Measurements from ENCODE around the gene TMC1.
"Not testable (repeated sequence)": the region's sequence is repeated elsewhere in the genome, so short reads cannot be mapped to it uniquely, and the experiment has no call there.

TMC1 gene

DNA sequence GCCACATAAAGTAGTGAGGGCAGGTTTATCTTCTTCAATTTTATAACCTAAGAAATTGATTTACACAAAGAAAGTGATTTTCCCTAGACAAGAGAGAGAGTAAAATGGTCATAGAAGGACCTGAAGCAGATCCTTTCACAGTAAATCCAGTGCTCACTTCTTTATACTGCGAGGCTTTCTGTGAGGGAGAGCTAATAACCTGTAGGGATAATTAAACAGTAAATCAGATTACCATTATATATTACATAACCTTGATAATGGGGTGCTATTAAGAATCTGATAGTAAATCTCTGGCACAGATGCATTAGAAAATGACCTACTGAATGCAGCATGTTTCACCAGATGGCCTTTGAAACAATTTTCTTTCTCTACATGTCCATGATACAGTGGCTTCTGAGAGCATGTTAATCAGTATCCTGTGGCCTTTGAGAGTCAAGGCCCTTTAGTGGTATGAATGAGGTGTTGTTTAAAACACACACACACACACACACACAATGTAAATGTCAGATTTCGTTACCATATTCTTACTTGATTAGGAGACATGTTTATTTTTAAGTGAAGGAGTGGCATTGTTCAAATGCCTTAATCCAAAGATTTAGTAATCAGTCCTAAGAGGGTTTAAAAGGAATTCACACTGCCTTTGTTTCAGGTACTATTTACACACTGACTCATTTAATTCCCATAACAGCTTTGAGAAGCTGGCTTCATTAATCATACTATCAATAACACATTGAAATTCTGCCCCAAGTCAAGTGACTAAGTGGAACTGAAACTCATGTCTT, 306.7 kb downstream of the TMC1 start:
- no peak for DNase-seq

DNA sequence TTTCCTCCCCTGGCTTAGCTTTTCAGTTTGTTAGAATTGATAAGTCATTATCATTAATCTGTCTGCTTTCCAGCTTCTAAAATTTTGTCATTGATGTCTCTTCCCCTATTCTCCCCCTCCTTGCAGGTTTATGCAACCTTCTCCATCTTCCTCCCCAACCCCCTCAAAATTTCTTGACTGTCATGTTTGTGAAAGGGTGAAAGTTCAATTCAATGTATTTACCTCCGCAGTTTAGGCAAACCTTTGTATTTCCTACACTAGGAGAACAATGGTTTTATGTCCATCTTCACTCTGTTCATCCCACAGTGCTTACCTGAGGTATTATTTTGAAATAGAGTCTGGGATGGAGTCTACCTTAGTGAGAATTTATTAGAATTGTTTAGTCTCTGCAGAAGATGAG, 313.6 kb downstream of the TMC1 start:
- DNase-seq, result no peak

DNA sequence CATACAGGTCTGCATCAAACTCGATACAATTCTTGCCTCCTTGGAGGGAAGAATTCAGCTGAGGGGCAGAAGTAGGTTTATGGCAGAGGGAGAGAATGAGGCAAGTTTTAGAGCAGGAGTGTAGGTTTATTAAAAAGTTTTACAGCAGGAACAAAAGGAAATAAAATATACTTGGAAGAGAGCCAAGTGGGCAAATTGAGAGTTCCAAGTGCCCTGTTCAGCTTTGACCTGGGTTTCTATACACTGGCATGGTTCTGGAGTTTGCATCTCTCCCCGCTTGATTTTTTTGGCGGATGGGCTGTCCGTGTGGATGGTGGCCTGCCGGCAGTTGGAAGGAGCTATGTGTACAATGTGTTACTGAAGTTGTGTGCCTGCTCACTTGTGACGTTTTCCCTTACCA, 315.4 kb downstream of the TMC1 start:
- DNase-seq, result no peak

DNA sequence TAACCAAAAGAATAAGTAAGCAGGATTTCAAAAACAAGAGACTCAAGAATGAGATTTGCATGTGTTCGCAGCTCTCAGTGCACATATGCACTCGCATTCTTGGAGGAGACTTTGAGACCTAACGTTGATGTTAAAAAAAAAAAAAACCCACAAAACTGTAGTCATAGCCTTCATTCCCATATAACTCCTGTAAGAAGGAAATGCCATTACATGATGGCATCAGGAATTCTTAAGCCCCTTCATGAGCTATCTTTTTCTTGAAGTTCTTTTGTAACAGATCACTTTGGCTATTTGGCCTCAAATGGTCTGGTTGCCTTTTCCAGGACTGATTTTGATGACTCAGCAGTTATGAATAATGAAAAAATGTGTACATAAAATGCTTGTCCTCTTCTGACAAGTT, 317.7 kb downstream of the TMC1 start:
- DNase-seq, result no peak

DNA sequence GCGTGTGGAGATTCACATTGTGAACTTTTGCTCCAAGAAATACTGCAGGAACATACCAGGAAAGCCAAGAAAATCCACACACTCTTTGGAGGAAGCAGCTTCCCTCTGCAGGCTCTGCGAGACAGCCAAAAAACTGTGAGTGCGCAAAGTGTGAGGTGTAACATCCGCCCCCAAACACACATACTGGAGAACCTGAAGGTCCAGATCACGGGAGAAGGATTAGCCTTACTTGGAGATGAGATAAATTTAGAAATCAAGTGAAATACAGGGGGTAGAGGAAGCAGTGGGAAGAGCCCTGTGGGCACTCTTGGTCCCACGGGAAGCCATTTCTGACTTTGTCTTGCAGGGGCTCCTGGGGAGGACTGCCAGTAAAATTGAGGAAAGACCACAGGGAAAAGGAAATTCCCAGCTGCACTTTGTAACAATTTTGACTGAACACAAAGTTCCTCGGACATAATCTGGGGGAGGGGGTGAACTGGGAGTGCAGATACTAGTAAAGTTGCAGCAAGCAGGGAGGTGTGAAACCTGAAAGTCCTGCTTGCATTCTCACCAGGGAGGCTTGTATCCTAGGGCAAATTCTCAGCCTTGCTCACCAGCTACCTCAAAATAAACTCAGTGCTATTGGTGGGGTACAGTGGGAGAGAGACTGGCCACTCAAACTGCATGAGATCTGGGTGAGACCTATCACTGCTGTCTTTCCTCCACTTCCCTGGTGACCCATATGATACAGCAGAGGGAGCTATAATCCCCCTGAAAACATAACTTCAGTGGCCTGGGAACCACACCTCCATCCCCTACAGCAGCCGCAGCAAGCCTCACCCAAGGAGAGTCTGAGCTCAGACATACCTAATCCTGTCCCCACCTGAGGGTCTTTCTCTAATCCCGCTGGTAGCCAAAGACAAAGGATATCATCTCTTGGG, 322.4 kb downstream of the TMC1 start:
- no peak for DNase-seq

DNA sequence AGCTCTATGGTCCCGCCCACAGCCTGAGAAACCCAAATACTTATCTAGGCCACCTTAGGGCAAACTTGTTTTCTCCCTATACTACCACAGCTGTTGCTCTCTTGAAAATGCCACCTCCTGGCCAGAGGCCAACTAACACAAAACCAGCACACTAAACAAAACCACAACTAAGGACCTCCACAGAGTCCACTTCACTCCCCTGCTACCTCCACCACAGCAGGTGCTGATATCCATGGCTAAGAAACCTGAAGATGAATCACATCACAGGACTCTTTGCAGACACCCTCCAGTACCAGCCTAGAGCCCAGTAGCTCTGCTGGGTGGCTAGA, 323.0 kb downstream of the TMC1 start:
- DNase-seq, result no peak

DNA sequence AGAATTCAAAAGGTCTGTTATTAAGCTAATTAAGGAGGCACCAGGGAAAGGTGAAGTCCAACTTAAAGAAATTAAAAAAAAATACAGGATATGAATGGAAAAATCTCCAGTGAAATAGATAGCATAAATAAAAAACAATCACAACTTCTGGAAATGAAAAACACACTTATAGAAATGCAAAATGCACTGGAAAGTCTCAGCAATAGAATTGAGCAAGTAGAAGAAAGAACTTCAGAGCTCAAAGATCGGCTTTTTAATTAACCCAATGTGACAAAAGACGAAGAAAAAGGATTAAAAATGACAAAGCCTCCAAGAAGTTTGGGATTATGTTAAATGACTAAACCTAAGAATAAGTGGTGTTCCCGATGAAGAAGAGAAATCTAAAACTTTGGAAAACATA, 323.6 kb downstream of the TMC1 start:
- not testable (repeated sequence) for DNase-seq

DNA sequence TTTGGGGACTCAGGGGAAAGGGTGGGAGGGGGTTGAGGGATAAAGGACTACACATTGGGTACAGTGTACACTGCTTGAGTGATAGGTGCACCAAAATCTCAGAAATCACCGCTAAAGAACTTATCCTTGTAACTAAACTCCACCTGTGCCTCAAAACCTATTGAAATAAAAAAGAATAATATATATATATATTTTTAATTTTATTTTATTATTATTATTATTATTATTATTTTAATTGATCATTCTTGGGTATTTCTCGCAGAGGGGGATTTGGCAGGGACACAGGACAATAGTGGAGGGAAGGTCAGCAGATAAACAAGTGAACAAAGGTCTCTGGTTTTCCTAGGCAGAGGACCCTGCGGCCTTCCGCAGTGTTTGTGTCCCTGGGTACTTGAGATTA, 328.8 kb downstream of the TMC1 start:
- DNase-seq, result not testable (repeated sequence)

DNA sequence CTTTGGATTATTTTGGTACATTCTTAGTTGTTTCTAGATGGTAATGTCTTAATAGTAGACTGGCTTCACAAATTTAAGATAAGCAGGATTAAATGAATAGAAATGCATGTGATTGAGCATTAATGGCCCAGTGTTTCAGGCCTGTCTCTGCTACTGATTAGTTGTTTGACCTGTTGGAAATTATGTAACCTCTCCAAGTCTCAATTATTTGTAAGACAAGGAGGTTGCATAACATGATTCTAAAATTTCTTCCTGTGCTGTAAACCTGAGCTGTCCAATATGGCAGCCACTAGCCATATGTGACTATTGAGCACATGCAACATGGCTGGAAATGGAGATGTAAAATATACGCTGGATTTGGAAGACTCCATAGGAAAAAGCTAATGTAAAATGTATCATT, 333.9 kb downstream of the TMC1 start:
- DNase-seq, result no peak

DNA sequence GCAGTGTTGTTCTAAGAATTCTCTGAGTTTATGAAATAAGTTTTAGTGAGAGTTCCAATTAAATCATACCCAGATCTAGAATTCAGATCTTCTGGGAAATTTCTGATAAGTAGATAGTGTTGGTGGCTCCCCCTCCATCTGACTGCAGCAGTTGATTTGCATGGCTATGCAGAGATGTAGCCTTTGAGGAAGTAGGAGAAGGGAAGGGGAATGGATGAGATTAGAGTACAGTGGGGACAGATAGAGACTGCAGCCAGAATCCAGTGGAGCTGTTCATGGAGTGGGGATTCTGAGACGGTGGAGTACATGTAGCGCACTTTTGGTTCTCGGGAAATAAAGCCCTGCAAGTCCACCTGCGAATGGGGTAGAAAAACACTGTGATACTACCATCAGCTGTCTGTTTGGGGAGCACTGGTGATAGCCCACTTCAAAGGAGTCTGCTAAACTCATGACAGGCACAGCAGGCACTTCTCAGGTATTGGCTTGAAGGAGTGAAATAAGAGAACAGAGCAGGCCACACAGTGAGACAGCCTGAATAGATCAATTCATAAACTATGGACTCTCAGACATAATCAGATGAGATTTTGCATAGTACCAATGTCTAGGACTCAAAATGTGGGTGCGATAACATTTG, 334.6 kb downstream of the TMC1 start:
- DNase-seq, result no peak

DNA sequence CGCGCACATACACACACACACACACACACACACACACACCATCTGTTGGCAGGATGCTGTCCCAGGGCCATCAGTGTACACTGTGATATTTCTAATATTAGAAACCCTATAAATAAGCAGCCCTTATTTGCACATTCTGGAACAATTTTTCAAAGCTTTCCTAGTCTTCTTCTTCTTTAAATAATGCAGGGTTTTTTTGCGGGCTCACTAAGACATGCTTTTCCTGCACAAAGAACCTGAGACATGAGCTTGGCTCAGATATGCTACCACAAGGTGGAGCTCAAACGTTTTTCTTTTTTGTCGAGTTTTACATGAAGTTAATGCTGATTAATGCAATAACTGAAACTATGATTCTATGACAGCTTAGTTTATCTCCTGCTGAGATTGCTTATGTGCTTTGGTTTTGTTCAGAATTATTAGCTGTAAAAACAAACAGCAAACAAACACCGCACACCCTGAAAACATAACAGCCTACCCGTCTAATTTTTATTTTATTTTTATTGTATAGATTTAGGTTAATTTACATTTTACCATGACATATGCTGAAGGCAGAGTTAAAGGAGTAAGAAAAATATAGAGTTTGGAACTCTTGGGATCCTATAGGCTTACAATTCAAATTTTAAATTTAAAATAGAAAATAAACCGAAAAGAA, 335.7 kb downstream of the TMC1 start:
- DNase-seq, result no peak

DNA sequence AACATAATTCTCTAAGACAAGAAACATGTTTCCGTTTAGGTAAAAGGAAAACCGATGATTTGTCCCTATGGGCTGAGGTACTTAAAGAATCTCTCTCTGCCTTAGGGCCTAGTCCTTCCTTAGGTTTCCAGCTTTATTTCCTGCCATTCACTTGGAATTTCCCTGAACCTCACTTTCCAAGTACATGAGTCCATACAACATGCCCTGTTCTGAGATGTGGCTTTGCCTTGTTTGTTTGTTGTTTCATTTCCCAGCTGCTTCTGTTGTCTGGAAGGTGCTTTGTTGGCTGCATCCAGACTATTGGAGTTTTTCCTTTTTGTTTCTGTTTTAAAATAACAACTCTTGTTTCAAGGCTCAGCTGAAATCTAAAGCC, 336.2 kb downstream of the TMC1 start:
- no peak for DNase-seq

DNA sequence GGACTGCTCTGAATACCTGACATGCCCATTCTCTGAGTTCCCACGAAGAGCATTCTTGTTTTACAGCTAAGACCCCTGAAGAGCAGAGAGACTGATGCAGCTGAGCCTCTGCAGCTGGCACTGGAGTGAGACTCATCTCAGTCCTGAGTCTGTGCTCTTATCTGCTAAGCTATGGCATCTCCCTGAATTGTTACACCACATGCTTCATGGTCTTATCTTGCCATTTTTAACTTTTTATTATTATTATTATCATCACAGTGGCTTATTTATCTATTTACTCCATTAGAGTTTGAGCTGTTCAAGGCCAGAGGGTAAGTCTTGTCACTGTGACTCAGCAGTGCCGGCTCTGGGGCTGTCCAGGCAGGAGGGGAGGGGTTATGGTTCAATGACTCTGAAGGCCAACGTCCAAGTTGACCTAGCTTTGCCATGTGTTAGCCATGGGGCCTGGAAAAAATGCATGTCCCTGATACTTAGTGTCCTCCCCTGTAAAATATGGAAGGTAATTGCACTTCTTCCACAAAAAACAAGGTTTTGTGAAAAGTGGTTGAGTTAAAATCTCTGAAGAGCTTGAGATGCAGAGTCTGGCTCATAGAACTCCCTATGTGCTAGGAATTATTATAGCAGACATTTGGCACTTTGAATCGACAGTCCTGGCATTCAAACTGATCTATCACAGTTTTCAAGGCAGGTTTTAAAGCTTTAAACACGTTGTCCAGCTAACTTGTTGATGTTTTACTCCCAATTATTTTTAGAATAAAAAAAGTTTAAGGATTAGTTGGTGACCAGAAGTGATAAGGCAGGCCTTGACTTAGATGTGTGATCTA, 336.9 kb downstream of the TMC1 start:
- no peak for DNase-seq

DNA sequence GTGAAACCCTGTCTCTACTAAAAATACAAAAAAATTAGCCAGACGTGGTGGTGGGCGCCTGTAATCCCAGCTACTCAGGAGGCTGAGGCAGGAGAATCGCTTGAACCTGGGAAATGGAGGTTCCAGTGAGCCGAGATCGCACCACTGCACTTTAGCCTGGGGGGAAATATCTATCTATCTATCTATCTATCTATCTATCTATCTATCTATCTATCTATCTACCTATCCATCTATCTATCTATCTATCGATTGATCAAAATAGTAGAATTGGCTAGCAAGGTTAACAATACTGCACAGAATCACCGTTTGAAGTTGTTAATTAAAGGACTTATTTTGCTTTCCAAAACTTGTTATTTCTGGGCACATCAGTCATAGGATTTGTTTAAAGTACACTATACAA, 341.4 kb downstream of the TMC1 start:
- not testable (repeated sequence) for DNase-seq

DNA sequence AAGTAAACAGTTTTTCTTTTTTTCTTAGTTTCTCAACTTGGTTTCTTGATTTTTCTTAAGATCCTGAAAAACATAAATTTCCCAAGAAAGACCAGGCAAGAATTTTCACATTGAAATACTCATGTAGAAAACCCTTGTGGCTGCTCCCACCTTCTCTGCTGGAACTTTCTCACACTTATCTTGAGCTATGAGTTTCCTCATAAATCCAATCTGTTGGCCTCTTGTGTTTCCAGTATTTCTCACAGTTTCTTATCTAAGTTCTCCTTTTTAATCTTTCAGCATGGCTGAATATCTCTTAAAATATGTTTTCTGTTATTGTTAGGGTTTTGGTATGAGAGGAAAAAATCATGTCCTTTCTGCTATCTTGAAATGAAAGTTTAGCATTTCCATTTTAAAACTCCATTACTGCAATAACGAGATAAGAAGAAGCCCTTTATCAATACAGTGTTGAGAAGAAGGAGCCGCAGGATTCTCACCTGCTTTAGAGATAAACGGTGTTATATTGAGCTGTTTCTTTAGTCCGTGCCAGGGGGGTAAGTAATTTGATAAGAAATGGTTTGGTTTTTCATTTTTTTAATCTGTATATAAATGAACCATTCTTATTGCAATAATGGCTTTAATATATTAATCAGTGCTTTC, 342.2 kb downstream of the TMC1 start:
- DNase-seq, result no peak

DNA sequence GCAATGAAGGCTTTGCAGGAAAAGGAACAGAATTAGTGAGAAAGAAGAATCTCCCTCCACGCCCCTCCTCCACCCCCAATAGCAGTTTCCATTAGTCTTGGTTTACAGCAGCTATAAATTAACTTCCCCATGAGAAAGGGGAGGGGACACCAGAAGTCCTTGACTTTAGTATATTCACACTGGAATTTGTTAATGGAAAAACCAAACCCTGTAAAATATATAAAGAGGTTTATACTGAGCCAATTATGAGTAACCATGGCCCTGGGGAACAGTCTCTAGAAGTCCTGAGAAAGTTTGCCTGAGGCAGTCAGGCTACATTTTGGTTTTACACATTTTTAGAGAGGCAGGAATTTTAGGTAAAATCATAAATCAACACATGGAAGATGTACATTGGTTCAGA, 342.9 kb downstream of the TMC1 start:
- DNase-seq, result no peak

DNA sequence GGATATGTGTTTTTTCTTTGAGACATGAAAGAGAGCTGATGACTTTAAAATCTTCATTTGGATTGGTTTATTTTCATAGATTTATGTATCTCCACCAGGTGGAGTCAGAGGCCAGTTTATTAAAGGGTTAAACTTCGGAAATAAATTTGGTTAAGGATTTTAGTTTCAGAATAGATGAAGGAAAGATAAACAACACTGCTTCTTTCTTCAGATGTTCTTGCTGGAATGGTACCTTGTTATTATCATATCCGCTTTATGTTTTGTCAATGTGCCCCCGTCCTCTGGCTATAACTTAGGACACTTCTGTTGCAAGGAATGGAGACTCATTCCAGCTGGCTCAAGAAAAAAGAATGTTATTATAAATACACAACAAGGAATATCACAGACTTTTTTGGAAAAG, 350.3 kb downstream of the TMC1 start:
- no peak for DNase-seq

DNA sequence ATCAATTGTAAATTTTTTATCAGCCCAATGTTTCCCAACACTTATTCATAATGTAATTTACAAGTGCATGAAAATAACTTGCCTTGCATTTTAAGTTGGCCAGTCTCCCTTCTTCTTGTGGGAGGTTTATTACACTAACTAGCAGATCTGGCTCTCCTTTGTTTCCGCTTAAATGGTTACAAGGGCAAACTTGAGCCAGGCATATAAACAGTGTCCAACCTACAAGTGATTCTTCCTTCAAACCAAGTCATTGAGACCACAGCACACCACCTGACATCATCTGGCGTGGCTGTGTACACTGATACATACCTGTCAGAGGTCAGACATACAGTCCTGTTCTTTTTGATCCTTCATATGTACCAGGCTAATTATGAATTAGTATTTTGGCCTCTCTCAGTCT, 351.3 kb downstream of the TMC1 start:
- no peak for DNase-seq

DNA sequence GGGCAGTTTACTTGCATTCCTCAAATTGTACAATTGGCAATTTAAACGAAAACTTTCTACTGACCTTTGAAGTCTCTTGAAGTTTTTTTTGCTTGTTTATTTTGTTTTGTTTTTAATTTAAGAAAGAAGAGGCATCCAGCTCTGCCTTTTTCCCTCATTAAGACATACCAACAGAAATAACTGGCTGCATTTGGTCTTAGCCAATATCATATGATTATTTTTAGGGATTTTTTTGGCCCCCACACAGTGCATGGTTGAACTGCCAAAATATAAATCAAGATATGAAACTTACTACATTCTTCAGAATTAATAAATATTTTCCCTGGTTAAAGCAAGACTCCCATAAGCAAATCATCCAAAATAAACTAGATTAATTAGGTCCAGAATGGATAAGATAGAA, 352.0 kb downstream of the TMC1 start:
- DNase-seq, result no peak

DNA sequence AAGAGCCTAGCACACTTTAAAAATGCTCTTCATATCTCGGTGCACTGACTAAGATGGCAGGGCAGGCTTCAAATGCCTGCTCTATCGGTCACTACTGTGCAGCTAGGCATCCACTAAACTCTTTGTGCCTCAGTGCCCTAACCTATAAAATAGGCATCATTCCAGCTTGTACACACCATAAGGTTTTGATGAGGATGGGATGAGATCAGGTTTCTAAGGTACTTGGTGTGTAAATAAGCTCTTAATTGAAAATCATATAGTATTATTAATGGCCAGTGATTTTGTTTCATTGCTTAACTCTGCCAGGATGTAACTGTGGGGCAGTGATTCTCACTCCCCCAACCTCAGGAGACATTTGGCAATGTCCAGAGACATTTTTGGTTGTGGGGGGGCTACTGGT, 352.9 kb downstream of the TMC1 start:
- no peak for DNase-seq

DNA sequence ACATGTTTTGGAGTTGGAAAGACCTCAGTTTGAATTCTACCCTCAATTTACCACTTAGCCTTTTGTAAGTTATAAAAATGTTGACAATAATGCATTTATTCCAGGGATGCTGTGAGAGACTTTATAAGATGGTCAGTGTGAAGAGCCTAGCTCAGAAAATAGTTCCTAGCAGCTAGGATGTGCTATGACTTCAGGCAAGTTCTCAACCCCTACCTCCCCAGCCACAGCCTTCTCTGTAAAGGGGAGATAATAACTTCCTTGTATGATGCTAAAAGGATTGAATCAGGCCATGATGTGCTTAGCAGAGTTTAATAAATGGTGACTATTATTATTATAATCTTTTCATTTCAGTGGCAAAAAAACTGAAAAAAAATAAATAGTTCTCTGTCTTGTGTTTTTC, 353.8 kb downstream of the TMC1 start:
- no peak for DNase-seq

DNA sequence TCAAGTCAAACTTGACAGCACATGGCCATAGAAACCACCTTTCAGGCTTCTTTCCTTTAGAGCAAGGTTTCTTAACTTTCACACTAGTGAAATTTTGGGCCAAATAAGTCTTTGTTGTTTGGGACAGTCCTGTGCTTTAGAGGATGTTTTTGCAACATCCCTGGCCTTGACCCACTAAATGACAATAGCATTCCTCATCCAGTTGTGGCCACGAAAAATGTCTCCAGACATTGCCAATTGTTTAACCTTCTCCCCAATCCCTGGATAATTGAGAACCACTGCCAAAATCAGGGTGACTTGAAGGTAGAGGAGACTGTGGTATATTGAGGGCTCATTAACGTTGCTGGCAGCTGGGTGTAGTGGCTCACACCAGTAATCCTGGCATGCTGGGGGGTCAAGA, 359.4 kb downstream of the TMC1 start:
- no peak for DNase-seq
